Tibial nerve (tissue), 4 donors: ENCODE data around the gene DOP1B.

ENCODE experiments used
- CTCF ChIP-seq, 5 experiments: fragments of 200-600 bp in 3 of 5; fragments of 450-650 bp in 2 of 5; sonication (generic) in 3 of 5; IDR thresholded peaks; one replicate each; pipeline ENCODE4 v1.5.1; 2016 to 2019; ENCODE audit warnings: antibody characterized with exemption in 5 of 5, mild to moderate bottlenecking in 3 of 5, moderate library complexity in 2 of 5
- EP300 ChIP-seq, 2 donors: sonication (generic); formaldehyde crosslinking; IDR thresholded peaks; one replicate each; pipeline ENCODE4 v1.6.1; 2017; ENCODE audit warnings: antibody characterized with exemption in 2 of 2, mild to moderate bottlenecking in 1 of 2
- POLR2A ChIP-seq, 2 donors: fragments of 450-650 bp; IDR thresholded peaks; one replicate each; pipeline ENCODE4 v1.6.1; 2017; ENCODE audit warnings: antibody characterized with exemption in 2 of 2, mild to moderate bottlenecking in 2 of 2, moderate library complexity in 2 of 2

- TF ChIP-seq CTCF (IDR thresholded peaks at IDR 0.05) (no peak), POLR2A (IDR thresholded peaks at IDR 0.05) (no peak), EP300 (IDR thresholded peaks at IDR 0.05) (no peak)
Measured at GRCh38 chr21:36183144-36183795, 26.6 kb downstream of the DOP1B start.
